Measurements from ENCODE around the gene RBBP8. TPM values are rescaled to one million over a fixed set of nuclear protein-coding genes. Genes with fewer than 3 reads are reported as not detected.

Gene RBBP8
- total and polyA plus RNA-seq, 4 donors: 9.4 to 31.1 (median 14.4) TPM

DNA sequence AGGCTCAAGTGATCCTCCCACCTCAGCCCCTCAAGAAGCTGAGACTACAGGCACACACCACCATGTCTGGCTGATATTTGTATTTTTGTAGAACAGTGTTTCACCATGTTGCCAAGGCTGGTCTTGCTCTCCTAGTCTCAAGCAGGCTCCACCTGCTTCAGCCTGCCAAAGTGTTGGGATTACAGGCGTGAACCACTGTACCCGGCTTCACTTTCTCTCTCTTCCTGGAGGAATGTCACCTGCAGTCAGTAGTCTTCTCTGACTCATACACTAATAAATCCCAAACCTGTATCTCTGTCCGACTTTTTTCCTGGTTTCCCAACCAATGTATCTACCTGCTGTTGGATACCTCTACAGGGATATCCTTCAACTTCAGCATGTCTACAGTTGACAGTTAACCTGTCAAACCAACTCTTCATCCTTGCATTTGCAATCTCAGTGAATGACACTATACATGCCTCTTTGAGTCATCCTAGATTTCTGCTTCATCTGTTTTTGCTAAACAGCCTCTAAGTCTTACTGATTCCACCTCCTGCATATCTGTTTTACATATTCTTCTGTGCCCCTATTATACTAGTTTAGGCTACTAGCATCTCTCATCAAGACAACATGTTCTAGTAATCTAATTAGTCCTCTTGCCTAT lies 54.5 kb downstream of the RBBP8 start:
- no peak for ATAC-seq (ENCODE audit: low FRiP score)
- H3K27ac ChIP-seq (ENCODE audit: low read depth in 1 of 2, low read length in 2 of 2): no peak overlapping the region
- WGBS, 2 donors: 90 to 94% methylated on average over 3 of the region's 3 CpGs

GRCh38 chr18:22988208-22988607 lies 55.1 kb downstream of the RBBP8 start:
- Histone ChIP-seq H3K36me3 (ENCODE audit: control insufficient read depth in 1 of 2, insufficient read depth in 2 of 2, low read length in 1 of 2) (peaks cover 0 to 2% of the 10 kb centered on the region in 2 donors), H3K4me1 (ENCODE audit: control insufficient read depth in 1 of 2, insufficient read depth in 2 of 2, low read length in 2 of 2) (no peaks in the 10 kb centered on the region), H3K27me3 (ENCODE audit: control insufficient read depth in 1 of 2, insufficient read depth in 2 of 2, low read length in 1 of 2) (no peaks in the 10 kb centered on the region), H3K9me3 (ENCODE audit: control insufficient read depth, low read length) (no peaks in the 10 kb centered on the region), H3K4me3 (ENCODE audit: low read length in 2 of 2) (no peak overlapping the region), H3K27ac (ENCODE audit: low read depth in 1 of 2, low read length in 2 of 2) (no peak overlapping the region)
- intact Hi-C loops (cut with DNase I): loop anchor here in 1 of 2 donors (10.0 kb wide), 1 partner anchor 173 kb away; no protein-coding TSS in a partner anchor
- WGBS, 2 donors: 94 to 98% methylated on average over 3 of the region's 3 CpGs
- ATAC-seq (ENCODE audit: low FRiP score): no peak
- DNase-seq: no peak

More for the DNA sequence above, 54.5 kb downstream of the RBBP8 start:
- no peaks in the 10 kb centered on the region for H3K9me3 ChIP-seq (ENCODE audit: control insufficient read depth, low read length)
- intact Hi-C loops (cut with DNase I): loop anchor here in 1 of 2 donors (10.0 kb wide), 1 partner anchor 173 kb away; no protein-coding TSS in a partner anchor
- peaks cover 0 to 2% of the 10 kb centered on the region in 2 donors for H3K36me3 ChIP-seq (ENCODE audit: control insufficient read depth in 1 of 2, insufficient read depth in 2 of 2, low read length in 1 of 2)
- no peaks in the 10 kb centered on the region for H3K27me3 ChIP-seq (ENCODE audit: control insufficient read depth in 1 of 2, insufficient read depth in 2 of 2, low read length in 1 of 2)
- H3K4me1 ChIP-seq (ENCODE audit: control insufficient read depth in 1 of 2, insufficient read depth in 2 of 2, low read length in 2 of 2): no peaks in the 10 kb centered on the region
- no peak overlapping the region for H3K4me3 ChIP-seq (ENCODE audit: low read length in 2 of 2)
- no peak for DNase-seq

- Histone ChIP-seq H3K4me3 (ENCODE audit: low read length in 2 of 2) (no peak overlapping the region), H3K36me3 (ENCODE audit: control insufficient read depth in 1 of 2, insufficient read depth in 2 of 2, low read length in 1 of 2) (no peaks in the 10 kb centered on the region), H3K4me1 (ENCODE audit: control insufficient read depth in 1 of 2, insufficient read depth in 2 of 2, low read length in 2 of 2) (no peaks in the 10 kb centered on the region), H3K27ac (ENCODE audit: low read depth in 1 of 2, low read length in 2 of 2) (no peak overlapping the region), H3K9me3 (ENCODE audit: control insufficient read depth, low read length) (no peaks in the 10 kb centered on the region), H3K27me3 (ENCODE audit: control insufficient read depth in 1 of 2, insufficient read depth in 2 of 2, low read length in 1 of 2) (no peaks in the 10 kb centered on the region)
- 84 to 86% methylated on average over 3 of the region's 3 CpGs for WGBS, 2 donors
- ATAC-seq (ENCODE audit: low FRiP score) (no peak), DNase-seq (no peak)
- intact Hi-C loops (cut with DNase I): no loop called here
Measured at GRCh38 chr18:22998344-22998743, 65.2 kb downstream of the RBBP8 start.

GRCh38 chr18:22999212-22999611 lies 66.1 kb downstream of the RBBP8 start:
- H3K36me3 ChIP-seq (ENCODE audit: control insufficient read depth in 1 of 2, insufficient read depth in 2 of 2, low read length in 1 of 2): no peaks in the 10 kb centered on the region
- H3K27ac ChIP-seq (ENCODE audit: low read depth in 1 of 2, low read length in 2 of 2): no peak overlapping the region
- no peak overlapping the region for H3K4me3 ChIP-seq (ENCODE audit: low read length in 2 of 2)
- ATAC-seq (ENCODE audit: low FRiP score) (no peak), DNase-seq (no peak)
- H3K4me1 ChIP-seq (ENCODE audit: control insufficient read depth in 1 of 2, insufficient read depth in 2 of 2, low read length in 2 of 2): no peaks in the 10 kb centered on the region
- intact Hi-C loops (cut with DNase I): no loop called here
- H3K9me3 ChIP-seq (ENCODE audit: control insufficient read depth, low read length): no peaks in the 10 kb centered on the region
- H3K27me3 ChIP-seq (ENCODE audit: control insufficient read depth in 1 of 2, insufficient read depth in 2 of 2, low read length in 1 of 2): no peaks in the 10 kb centered on the region
- WGBS, 2 donors: 92 to 98% methylated on average over 1 of the region's 1 CpG

GRCh38 chr18:22999647-23000046 lies 66.5 kb downstream of the RBBP8 start:
- Histone ChIP-seq H3K36me3 (ENCODE audit: control insufficient read depth in 1 of 2, insufficient read depth in 2 of 2, low read length in 1 of 2) (no peaks in the 10 kb centered on the region), H3K27me3 (ENCODE audit: control insufficient read depth in 1 of 2, insufficient read depth in 2 of 2, low read length in 1 of 2) (no peaks in the 10 kb centered on the region), H3K4me3 (ENCODE audit: low read length in 2 of 2) (no peak overlapping the region), H3K27ac (ENCODE audit: low read depth in 1 of 2, low read length in 2 of 2) (no peak overlapping the region), H3K9me3 (ENCODE audit: control insufficient read depth, low read length) (no peaks in the 10 kb centered on the region), H3K4me1 (ENCODE audit: control insufficient read depth in 1 of 2, insufficient read depth in 2 of 2, low read length in 2 of 2) (no peaks in the 10 kb centered on the region)
- ATAC-seq (ENCODE audit: low FRiP score) (no peak), DNase-seq (no peak)
- WGBS, 2 donors: 96% methylated on average over 2 of the region's 2 CpGs
- intact Hi-C loops (cut with DNase I): no loop called here

GRCh38 chr18:23003289-23003688 lies 70.2 kb downstream of the RBBP8 start:
- intact Hi-C loops (cut with DNase I): no loop called here
- no peaks in the 10 kb centered on the region for H3K4me1 ChIP-seq (ENCODE audit: control insufficient read depth in 1 of 2, insufficient read depth in 2 of 2, low read length in 2 of 2)
- no peak overlapping the region for H3K4me3 ChIP-seq (ENCODE audit: low read length in 2 of 2)
- no peaks in the 10 kb centered on the region for H3K36me3 ChIP-seq (ENCODE audit: control insufficient read depth in 1 of 2, insufficient read depth in 2 of 2, low read length in 1 of 2)
- no peak overlapping the region for H3K27ac ChIP-seq (ENCODE audit: low read depth in 1 of 2, low read length in 2 of 2)
- DNase-seq: no peak
- 89% methylated on average over 3 of the region's 3 CpGs for WGBS, 2 donors
- H3K27me3 ChIP-seq (ENCODE audit: control insufficient read depth in 1 of 2, insufficient read depth in 2 of 2, low read length in 1 of 2): no peaks in the 10 kb centered on the region
- no peak for ATAC-seq (ENCODE audit: low FRiP score)
- no peaks in the 10 kb centered on the region for H3K9me3 ChIP-seq (ENCODE audit: control insufficient read depth, low read length)

GRCh38 chr18:23012249-23012648 lies 79.1 kb downstream of the RBBP8 start:
- Histone ChIP-seq H3K36me3 (ENCODE audit: control insufficient read depth in 1 of 2, insufficient read depth in 2 of 2, low read length in 1 of 2) (no peaks in the 10 kb centered on the region), H3K4me1 (ENCODE audit: control insufficient read depth in 1 of 2, insufficient read depth in 2 of 2, low read length in 2 of 2) (no peaks in the 10 kb centered on the region), H3K4me3 (ENCODE audit: low read length in 2 of 2) (no peak overlapping the region), H3K9me3 (ENCODE audit: control insufficient read depth, low read length) (no peaks in the 10 kb centered on the region), H3K27ac (ENCODE audit: low read depth in 1 of 2, low read length in 2 of 2) (no peak overlapping the region), H3K27me3 (ENCODE audit: control insufficient read depth in 1 of 2, insufficient read depth in 2 of 2, low read length in 1 of 2) (no peaks in the 10 kb centered on the region)
- no peak for DNase-seq
- WGBS, 2 donors: 99 to 100% methylated on average over 1 of the region's 1 CpG
- ATAC-seq (ENCODE audit: low FRiP score): no peak
- intact Hi-C loops (cut with DNase I): no loop called here

- ATAC-seq (ENCODE audit: low FRiP score): no peak
- H3K9me3 ChIP-seq (ENCODE audit: control insufficient read depth, low read length): no peaks in the 10 kb centered on the region
- no peak for DNase-seq
- intact Hi-C loops (cut with DNase I): no loop called here
- H3K27ac ChIP-seq (ENCODE audit: low read depth in 1 of 2, low read length in 2 of 2): no peak overlapping the region
- no peaks in the 10 kb centered on the region for H3K36me3 ChIP-seq (ENCODE audit: control insufficient read depth in 1 of 2, insufficient read depth in 2 of 2, low read length in 1 of 2)
- no peaks in the 10 kb centered on the region for H3K27me3 ChIP-seq (ENCODE audit: control insufficient read depth in 1 of 2, insufficient read depth in 2 of 2, low read length in 1 of 2)
- WGBS, 2 donors: 79 to 80% methylated on average over 5 of the region's 5 CpGs
- no peaks in the 10 kb centered on the region for H3K4me1 ChIP-seq (ENCODE audit: control insufficient read depth in 1 of 2, insufficient read depth in 2 of 2, low read length in 2 of 2)
- H3K4me3 ChIP-seq (ENCODE audit: low read length in 2 of 2): no peak overlapping the region
Measured at GRCh38 chr18:23020555-23021294, 87.6 kb downstream of the RBBP8 start.

GRCh38 chr18:23021623-23022022 lies 88.5 kb downstream of the RBBP8 start:
- Histone ChIP-seq H3K36me3 (ENCODE audit: control insufficient read depth in 1 of 2, insufficient read depth in 2 of 2, low read length in 1 of 2) (no peaks in the 10 kb centered on the region), H3K4me1 (ENCODE audit: control insufficient read depth in 1 of 2, insufficient read depth in 2 of 2, low read length in 2 of 2) (no peaks in the 10 kb centered on the region), H3K9me3 (ENCODE audit: control insufficient read depth, low read length) (no peaks in the 10 kb centered on the region), H3K27ac (ENCODE audit: low read depth in 1 of 2, low read length in 2 of 2) (no peak overlapping the region), H3K4me3 (ENCODE audit: low read length in 2 of 2) (no peak overlapping the region), H3K27me3 (ENCODE audit: control insufficient read depth in 1 of 2, insufficient read depth in 2 of 2, low read length in 1 of 2) (no peaks in the 10 kb centered on the region)
- intact Hi-C loops (cut with DNase I): no loop called here
- DNase-seq (no peak), ATAC-seq (ENCODE audit: low FRiP score) (no peak)
- WGBS, 2 donors: 89 to 92% methylated on average over 2 of the region's 2 CpGs
